ENCODE measurements around the gene KHDRBS2.

The KHDRBS2 gene

GRCh38 chr6:61977947-61978346 is 308.1 kb downstream of the KHDRBS2 start:
- no peaks in the 10 kb centered on the region for H3K27me3 ChIP-seq (ENCODE audit: control insufficient read depth, insufficient read depth, low read length)
- no peak overlapping the region for H3K4me3 ChIP-seq (ENCODE audit: low read length)
- no peaks in the 10 kb centered on the region for H3K36me3 ChIP-seq (ENCODE audit: control insufficient read depth, insufficient read depth, low read length)
- H3K9me3 ChIP-seq (ENCODE audit: control insufficient read depth, low read length) = no peaks in the 10 kb centered on the region
- no peaks in the 10 kb centered on the region for H3K4me1 ChIP-seq (ENCODE audit: control insufficient read depth, insufficient read depth, low read length)
- no peak overlapping the region for H3K9ac ChIP-seq (ENCODE audit: low read length)

GRCh38 chr6:61977099-61977498 is 308.9 kb downstream of the KHDRBS2 start:
- Histone ChIP-seq H3K9ac (ENCODE audit: low read length) (no peak overlapping the region), H3K9me3 (ENCODE audit: control insufficient read depth, low read length) (no peaks in the 10 kb centered on the region), H3K36me3 (ENCODE audit: control insufficient read depth, insufficient read depth, low read length) (no peaks in the 10 kb centered on the region), H3K4me1 (ENCODE audit: control insufficient read depth, insufficient read depth, low read length) (no peaks in the 10 kb centered on the region), H3K27me3 (ENCODE audit: control insufficient read depth, insufficient read depth, low read length) (no peaks in the 10 kb centered on the region), H3K4me3 (ENCODE audit: low read length) (no peak overlapping the region)

- H3K27me3 ChIP-seq (ENCODE audit: control insufficient read depth, insufficient read depth, low read length) = no peaks in the 10 kb centered on the region
Observed at GRCh38 chr6:61959196-61959595, 326.8 kb downstream of the KHDRBS2 start.

GRCh38 chr6:61953851-61954250 is 332.2 kb downstream of the KHDRBS2 start:
- H3K9ac ChIP-seq (ENCODE audit: low read length) = no peak overlapping the region
- H3K4me1 ChIP-seq (ENCODE audit: control insufficient read depth, insufficient read depth, low read length) = no peaks in the 10 kb centered on the region
- no peaks in the 10 kb centered on the region for H3K9me3 ChIP-seq (ENCODE audit: control insufficient read depth, low read length)

More at GRCh38 chr6:61959196-61959595, 326.8 kb downstream of the KHDRBS2 start:
- Histone ChIP-seq H3K9ac (ENCODE audit: low read length) (no peak overlapping the region), H3K4me3 (ENCODE audit: low read length) (no peak overlapping the region), H3K4me1 (ENCODE audit: control insufficient read depth, insufficient read depth, low read length) (no peaks in the 10 kb centered on the region), H3K36me3 (ENCODE audit: control insufficient read depth, insufficient read depth, low read length) (no peaks in the 10 kb centered on the region), H3K9me3 (ENCODE audit: control insufficient read depth, low read length) (no peaks in the 10 kb centered on the region)

GRCh38 chr6:61951586-61951985 is 334.4 kb downstream of the KHDRBS2 start:
- Histone ChIP-seq H3K9ac (ENCODE audit: low read length) (no peak overlapping the region), H3K4me1 (ENCODE audit: control insufficient read depth, insufficient read depth, low read length) (no peaks in the 10 kb centered on the region), H3K27me3 (ENCODE audit: control insufficient read depth, insufficient read depth, low read length) (no peaks in the 10 kb centered on the region), H3K36me3 (ENCODE audit: control insufficient read depth, insufficient read depth, low read length) (no peaks in the 10 kb centered on the region), H3K9me3 (ENCODE audit: control insufficient read depth, low read length) (no peaks in the 10 kb centered on the region), H3K4me3 (ENCODE audit: low read length) (no peak overlapping the region)

More at GRCh38 chr6:61953851-61954250, 332.2 kb downstream of the KHDRBS2 start:
- H3K27me3 ChIP-seq (ENCODE audit: control insufficient read depth, insufficient read depth, low read length) = no peaks in the 10 kb centered on the region
- H3K36me3 ChIP-seq (ENCODE audit: control insufficient read depth, insufficient read depth, low read length) = no peaks in the 10 kb centered on the region
- no peak overlapping the region for H3K4me3 ChIP-seq (ENCODE audit: low read length)

- no peak overlapping the region for H3K9ac ChIP-seq (ENCODE audit: low read length)
- no peaks in the 10 kb centered on the region for H3K4me1 ChIP-seq (ENCODE audit: control insufficient read depth, insufficient read depth, low read length)
- H3K36me3 ChIP-seq (ENCODE audit: control insufficient read depth, insufficient read depth, low read length) = no peaks in the 10 kb centered on the region
- no peak overlapping the region for H3K4me3 ChIP-seq (ENCODE audit: low read length)
- no peaks in the 10 kb centered on the region for H3K27me3 ChIP-seq (ENCODE audit: control insufficient read depth, insufficient read depth, low read length)
- no peaks in the 10 kb centered on the region for H3K9me3 ChIP-seq (ENCODE audit: control insufficient read depth, low read length)
Observed at GRCh38 chr6:61950811-61951210, 335.2 kb downstream of the KHDRBS2 start.

- H3K9ac ChIP-seq (ENCODE audit: low read length) = no peak overlapping the region
- no peaks in the 10 kb centered on the region for H3K27me3 ChIP-seq (ENCODE audit: control insufficient read depth, insufficient read depth, low read length)
- no peaks in the 10 kb centered on the region for H3K36me3 ChIP-seq (ENCODE audit: control insufficient read depth, insufficient read depth, low read length)
- H3K4me3 ChIP-seq (ENCODE audit: low read length) = no peak overlapping the region
- H3K9me3 ChIP-seq (ENCODE audit: control insufficient read depth, low read length) = no peaks in the 10 kb centered on the region
- H3K4me1 ChIP-seq (ENCODE audit: control insufficient read depth, insufficient read depth, low read length) = no peaks in the 10 kb centered on the region
Observed at GRCh38 chr6:61949971-61950370, 336.1 kb downstream of the KHDRBS2 start.

- Histone ChIP-seq H3K27me3 (ENCODE audit: control insufficient read depth, insufficient read depth, low read length) (no peaks in the 10 kb centered on the region), H3K4me1 (ENCODE audit: control insufficient read depth, insufficient read depth, low read length) (no peaks in the 10 kb centered on the region), H3K9ac (ENCODE audit: low read length) (no peak overlapping the region), H3K9me3 (ENCODE audit: control insufficient read depth, low read length) (no peaks in the 10 kb centered on the region), H3K36me3 (ENCODE audit: control insufficient read depth, insufficient read depth, low read length) (no peaks in the 10 kb centered on the region), H3K4me3 (ENCODE audit: low read length) (no peak overlapping the region)
Observed at GRCh38 chr6:61949161-61949560, 336.9 kb downstream of the KHDRBS2 start.

GRCh38 chr6:61947311-61947947 is 338.6 kb downstream of the KHDRBS2 start:
- no peak overlapping the region for H3K9ac ChIP-seq (ENCODE audit: low read length)
- H3K4me3 ChIP-seq (ENCODE audit: low read length) = no peak overlapping the region
- H3K36me3 ChIP-seq (ENCODE audit: control insufficient read depth, insufficient read depth, low read length) = no peaks in the 10 kb centered on the region
- no peaks in the 10 kb centered on the region for H3K4me1 ChIP-seq (ENCODE audit: control insufficient read depth, insufficient read depth, low read length)
- no peaks in the 10 kb centered on the region for H3K9me3 ChIP-seq (ENCODE audit: control insufficient read depth, low read length)
- H3K27me3 ChIP-seq (ENCODE audit: control insufficient read depth, insufficient read depth, low read length) = no peaks in the 10 kb centered on the region

GRCh38 chr6:61940919-61941318 is 345.1 kb downstream of the KHDRBS2 start:
- no peak overlapping the region for H3K4me3 ChIP-seq (ENCODE audit: low read length)
- no peak overlapping the region for H3K9ac ChIP-seq (ENCODE audit: low read length)
- no peaks in the 10 kb centered on the region for H3K36me3 ChIP-seq (ENCODE audit: control insufficient read depth, insufficient read depth, low read length)
- H3K4me1 ChIP-seq (ENCODE audit: control insufficient read depth, insufficient read depth, low read length) = no peaks in the 10 kb centered on the region
- H3K9me3 ChIP-seq (ENCODE audit: control insufficient read depth, low read length) = no peaks in the 10 kb centered on the region
- no peaks in the 10 kb centered on the region for H3K27me3 ChIP-seq (ENCODE audit: control insufficient read depth, insufficient read depth, low read length)

- H3K36me3 ChIP-seq (ENCODE audit: control insufficient read depth, insufficient read depth, low read length) = no peaks in the 10 kb centered on the region
- H3K9ac ChIP-seq (ENCODE audit: low read length) = no peak overlapping the region
- no peak overlapping the region for H3K4me3 ChIP-seq (ENCODE audit: low read length)
- H3K9me3 ChIP-seq (ENCODE audit: control insufficient read depth, low read length) = no peaks in the 10 kb centered on the region
- no peaks in the 10 kb centered on the region for H3K4me1 ChIP-seq (ENCODE audit: control insufficient read depth, insufficient read depth, low read length)
- no peaks in the 10 kb centered on the region for H3K27me3 ChIP-seq (ENCODE audit: control insufficient read depth, insufficient read depth, low read length)
Observed at GRCh38 chr6:61935242-61935846, 350.7 kb downstream of the KHDRBS2 start.

- H3K9me3 ChIP-seq (ENCODE audit: control insufficient read depth, low read length) = no peaks in the 10 kb centered on the region
- no peaks in the 10 kb centered on the region for H3K36me3 ChIP-seq (ENCODE audit: control insufficient read depth, insufficient read depth, low read length)
- no peaks in the 10 kb centered on the region for H3K4me1 ChIP-seq (ENCODE audit: control insufficient read depth, insufficient read depth, low read length)
- no peak overlapping the region for H3K4me3 ChIP-seq (ENCODE audit: low read length)
- H3K27me3 ChIP-seq (ENCODE audit: control insufficient read depth, insufficient read depth, low read length) = no peaks in the 10 kb centered on the region
- H3K9ac ChIP-seq (ENCODE audit: low read length) = no peak overlapping the region
Observed at GRCh38 chr6:61909486-61909885, 376.5 kb downstream of the KHDRBS2 start.

Data from mucosa of stomach (tissue), 1 donor.